AG09319 (cell line): ENCODE measurements around the gene KCTD12.

Experiments used
- DNase-seq: peaks from one replicate; pipeline ENCODE4 v3.0.0-alpha.2; 2010; ENCODE audit warnings: low read depth; ENCODE audit errors: extremely low read depth
- TF ChIP-seq, protein P1 (sequence below): IDR thresholded peaks from 2 replicates; pipeline ENCODE4 v1.5.1; 2011; ENCODE audit warnings: low read depth, mild to moderate bottlenecking, inconsistent platforms, low read length, moderate library complexity

Gene KCTD12

GRCh38 chr13:76879883-76880270, 6.3 kb downstream of the KCTD12 start:
- TF ChIP-seq, protein P1, sequence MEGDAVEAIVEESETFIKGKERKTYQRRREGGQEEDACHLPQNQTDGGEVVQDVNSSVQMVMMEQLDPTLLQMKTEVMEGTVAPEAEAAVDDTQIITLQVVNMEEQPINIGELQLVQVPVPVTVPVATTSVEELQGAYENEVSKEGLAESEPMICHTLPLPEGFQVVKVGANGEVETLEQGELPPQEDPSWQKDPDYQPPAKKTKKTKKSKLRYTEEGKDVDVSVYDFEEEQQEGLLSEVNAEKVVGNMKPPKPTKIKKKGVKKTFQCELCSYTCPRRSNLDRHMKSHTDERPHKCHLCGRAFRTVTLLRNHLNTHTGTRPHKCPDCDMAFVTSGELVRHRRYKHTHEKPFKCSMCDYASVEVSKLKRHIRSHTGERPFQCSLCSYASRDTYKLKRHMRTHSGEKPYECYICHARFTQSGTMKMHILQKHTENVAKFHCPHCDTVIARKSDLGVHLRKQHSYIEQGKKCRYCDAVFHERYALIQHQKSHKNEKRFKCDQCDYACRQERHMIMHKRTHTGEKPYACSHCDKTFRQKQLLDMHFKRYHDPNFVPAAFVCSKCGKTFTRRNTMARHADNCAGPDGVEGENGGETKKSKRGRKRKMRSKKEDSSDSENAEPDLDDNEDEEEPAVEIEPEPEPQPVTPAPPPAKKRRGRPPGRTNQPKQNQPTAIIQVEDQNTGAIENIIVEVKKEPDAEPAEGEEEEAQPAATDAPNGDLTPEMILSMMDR: no peak
- no peak for DNase-seq

DNA sequence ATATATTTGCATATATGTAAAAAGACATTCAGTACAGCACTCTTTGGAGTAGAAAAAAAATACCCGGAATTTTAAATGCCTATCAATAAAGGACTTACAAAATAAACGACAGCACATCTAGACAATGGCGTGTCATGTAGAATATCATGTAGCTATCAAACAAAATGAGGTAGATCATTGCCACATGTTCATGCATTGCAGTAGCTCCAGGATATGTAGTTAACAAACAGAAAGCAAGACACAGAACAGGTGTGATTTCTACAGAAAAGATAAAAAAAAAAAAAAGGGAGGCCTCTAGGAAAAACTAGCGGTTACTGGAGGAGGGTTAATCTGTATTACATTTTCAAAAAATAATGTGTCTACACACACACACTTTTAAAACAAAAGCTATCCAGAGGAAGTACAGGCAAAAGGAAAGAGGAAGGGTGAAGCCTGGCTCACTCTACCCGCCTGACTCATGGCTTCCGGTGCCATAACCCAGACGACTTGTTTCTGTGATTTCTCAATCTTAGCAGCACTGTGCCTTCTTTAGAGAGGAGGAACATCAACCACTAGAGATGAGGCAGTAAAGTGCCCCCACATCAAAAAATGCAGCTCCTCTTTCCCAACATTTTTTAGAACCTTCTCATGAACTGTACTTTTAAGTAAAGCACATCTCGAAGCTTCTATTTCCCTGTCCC, 6.9 kb downstream of the KCTD12 start:
- DNase-seq: no peak
- TF ChIP-seq, protein P1: no peak

DNA sequence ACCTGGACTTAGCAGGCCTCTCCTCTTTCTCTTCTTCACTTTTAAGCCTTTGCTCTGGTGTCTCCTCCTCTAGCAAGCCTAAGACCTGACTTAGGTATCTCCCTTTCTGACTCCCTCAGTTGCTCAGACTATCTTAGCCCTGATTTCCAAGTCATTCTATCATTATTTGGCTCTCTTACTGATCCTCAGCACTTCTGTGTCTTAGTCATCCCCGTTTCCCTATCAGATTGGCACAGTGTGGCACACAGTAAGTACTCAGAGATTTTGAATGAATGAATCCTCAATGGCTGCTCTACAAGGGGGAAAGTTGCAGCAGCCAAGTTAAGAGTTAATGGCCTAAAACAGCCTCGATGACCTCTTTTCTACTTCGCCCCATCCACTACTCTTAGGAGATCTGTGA, 8.2 kb downstream of the KCTD12 start:
- no peak for DNase-seq
- TF ChIP-seq, protein P1: no peak

DNA sequence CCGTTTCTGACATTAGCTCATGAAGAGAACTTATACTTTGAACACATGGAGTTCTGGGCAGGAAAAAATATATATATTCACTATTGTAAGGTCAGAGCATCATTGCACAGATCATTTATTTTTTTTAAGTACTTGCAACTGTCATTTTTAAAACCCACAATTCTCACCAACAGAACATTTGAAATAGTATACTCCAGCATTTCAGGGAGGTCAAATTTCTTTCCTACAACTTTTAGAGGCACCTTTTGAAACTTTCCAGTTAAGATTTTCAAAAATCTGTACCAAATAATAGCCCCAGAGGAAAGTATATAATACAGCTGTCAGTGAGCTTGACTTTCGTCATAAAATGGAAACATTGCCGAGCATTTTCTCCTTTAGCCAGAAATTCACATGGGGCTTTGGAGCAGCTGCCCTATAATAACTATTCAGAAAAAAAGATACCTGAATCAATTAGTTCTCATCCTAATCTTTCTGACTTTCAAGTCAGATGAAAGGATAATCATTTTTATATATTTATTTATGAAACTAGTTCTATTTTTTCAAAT, 10.9 kb downstream of the KCTD12 start:
- TF ChIP-seq, protein P1: no peak
- no peak for DNase-seq

DNA sequence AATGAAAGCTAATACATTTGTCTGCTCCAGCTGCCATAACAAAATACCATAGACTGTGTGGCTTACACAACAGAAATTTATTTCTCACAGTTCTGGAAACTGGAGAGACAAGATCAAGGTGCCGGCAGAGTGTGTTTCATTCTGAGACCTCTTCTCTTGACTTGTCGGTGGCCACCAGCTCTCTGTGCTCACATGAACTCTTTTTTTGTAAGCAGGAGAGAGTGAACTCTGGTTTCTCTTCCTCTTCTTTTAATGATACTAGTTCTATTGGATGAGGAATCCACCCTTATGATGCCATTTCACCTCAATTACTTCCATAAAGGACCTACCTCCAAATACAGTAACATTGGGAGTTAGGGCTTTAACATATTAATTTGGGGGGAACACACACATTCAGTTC, 11.7 kb downstream of the KCTD12 start:
- TF ChIP-seq, protein P1: no peak
- DNase-seq: no peak

- TF ChIP-seq, protein P1: no peak
- no peak for DNase-seq
Measured at GRCh38 chr13:76873445-76873844, 12.8 kb downstream of the KCTD12 start.

GRCh38 chr13:76872675-76873074, 13.5 kb downstream of the KCTD12 start:
- TF ChIP-seq, protein P1: no peak
- DNase-seq: no peak
